A549 (cell line): Measurements from ENCODE around the gene SH3RF2. TPM values are rescaled to one million over a fixed set of nuclear protein-coding genes. Genes with fewer than 3 reads are reported as not detected.

ENCODE experiments used
- ATAC-seq, 2 experiments: fragments of 200-7000 bp in 1 of 2; fragments of >200 bp in 1 of 2; cut with Nextera tagmentation in 1 of 2; cut with Tn5 transposase in 1 of 2; 3 replicates each; pipeline versions ENCODE4 v1.8.0 to v1.9.1; 2018 to 2020; ENCODE audit warnings: mild to moderate bottlenecking in 1 of 2, moderate library complexity in 1 of 2
- CTCF ChIA-PET: fragments of 300-600 bp; sonication (Branson Sonifier 250); formaldehyde crosslinking; extraction: SDS; loops from one replicate; lab custom pipeline; 2021; ENCODE audit warnings: antibody characterized with exemption, inconsistent platforms; lab: Yijun Ruan, JAX
- POLR2A ChIA-PET: fragments of 350-600 bp; formaldehyde crosslinking; extraction: SDS; loops from one replicate; lab custom pipeline; 2021; ENCODE audit warnings: antibody characterized with exemption, inconsistent platforms; lab: Yijun Ruan, JAX
- DNase-seq, 2 experiments: peaks; one replicate each; pipeline versions ENCODE4 v3.0.0 to v3.0.0-alpha.2; 2011 to 2016; ENCODE audit warnings: low read depth in 1 of 2, low spot score in 1 of 2
- FAIRE-seq: peaks from 2 replicates; lab custom pipeline; 2011; peaks lifted over from hg19 to GRCh38; lab: Jason Lieb, UNC
- H3K27ac ChIP-seq, 2 experiments: fragments of >200 bp; sonication (Bioruptor Twin); formaldehyde crosslinking; 3 replicates each; pipeline ENCODE4 v1.5.1; 2016 to 2017
- H3K4me1 ChIP-seq: fragments of >200 bp; sonication (Bioruptor Twin); formaldehyde crosslinking; 3 replicates; pipeline ENCODE4 v1.6.1; 2016
- H3K4me2 ChIP-seq: fragments of >200 bp; sonication (Bioruptor Twin); formaldehyde crosslinking; 3 replicates; pipeline ENCODE4 v1.6.1; 2016
- H3K4me3 ChIP-seq: fragments of >200 bp; sonication (Bioruptor Twin); formaldehyde crosslinking; 3 replicates; pipeline ENCODE4 v1.5.1; 2016
- H3K9me3 ChIP-seq: fragments of >200 bp; sonication (Bioruptor Twin); formaldehyde crosslinking; 3 replicates; pipeline ENCODE4 v1.6.1; 2016
- BCL3 ChIP-seq: fragments of >200 bp; sonication (Bioruptor Twin); formaldehyde crosslinking; IDR thresholded peaks from 3 replicates; pipeline ENCODE4 v1.6.1; 2016
- CBX8 ChIP-seq: fragments of 200-600 bp; sonication (generic); IDR thresholded peaks from 2 replicates; pipeline ENCODE4 v1.6.1; 2016
- CTCF ChIP-seq: fragments of >200 bp; sonication (Bioruptor Twin); formaldehyde crosslinking; IDR thresholded peaks from 3 replicates; pipeline ENCODE4 v1.5.1; 2016
- EHMT2 ChIP-seq: fragments of 200-600 bp; sonication (generic); IDR thresholded peaks from 2 replicates; pipeline ENCODE4 v1.6.1; 2016; ENCODE audit warnings: antibody characterized with exemption, low read depth, mild to moderate bottlenecking, moderate library complexity
- FOSL2 ChIP-seq, 2 experiments: fragments of 450-650 bp in 1 of 2; fragments of >200 bp in 1 of 2; sonication (Bioruptor Twin) in 1 of 2; formaldehyde crosslinking; IDR thresholded peaks; 2 replicates each; pipeline versions ENCODE4 v1.5.0 to v1.6.1; 2016 to 2020; ENCODE audit warnings: mild to moderate bottlenecking in 1 of 2, moderate library complexity in 1 of 2
- GATA3 ChIP-seq: IDR thresholded peaks from 2 replicates; pipeline ENCODE4 v1.6.1; 2012; ENCODE audit warnings: borderline replicate concordance
- HDAC2 ChIP-seq: fragments of 200-600 bp; sonication (generic); IDR thresholded peaks from 2 replicates; pipeline ENCODE4 v1.6.1; 2016
- HEYL ChIP-seq: fragments of 250-450 bp; sonication (Bioruptor Pico); IDR thresholded peaks from 2 replicates; pipeline ENCODE4 v1.8.0; 2021; ENCODE audit warnings: mild to moderate bottlenecking, moderate library complexity
- HMGXB4 ChIP-seq: fragments of 250-450 bp; sonication (Bioruptor Pico); IDR thresholded peaks from 2 replicates; pipeline ENCODE4 v1.5.0; 2021; ENCODE audit warnings: mild to moderate bottlenecking, moderate library complexity, borderline replicate concordance
- HOXA7 ChIP-seq: fragments of 250-450 bp; sonication (Bioruptor Pico); IDR thresholded peaks from 2 replicates; pipeline ENCODE4 v1.5.0; 2020; ENCODE audit warnings: mild to moderate bottlenecking, moderate library complexity
- HOXB13 ChIP-seq: fragments of 250-450 bp; sonication (Bioruptor Pico); IDR thresholded peaks from 2 replicates; pipeline ENCODE4 v1.5.0; 2020; ENCODE audit warnings: low read depth, mild to moderate bottlenecking, moderate library complexity
- HOXB5 ChIP-seq: fragments of 250-450 bp; sonication (Bioruptor Pico); IDR thresholded peaks from 2 replicates; pipeline ENCODE4 v1.5.0; 2020; ENCODE audit warnings: mild to moderate bottlenecking, moderate library complexity
- JUN ChIP-seq, 2 experiments: fragments of >200 bp; sonication (Bioruptor Twin); formaldehyde crosslinking; IDR thresholded peaks; 2 replicates in 1 of 2; 3 replicates in 1 of 2; pipeline ENCODE4 v1.6.1; 2016 to 2017
- KDM1A ChIP-seq: fragments of 200-600 bp; sonication (generic); IDR thresholded peaks from 2 replicates; pipeline ENCODE4 v1.6.1; 2016; ENCODE audit warnings: low read depth, mild to moderate bottlenecking
- KDM5A ChIP-seq: fragments of 200-600 bp; sonication (generic); IDR thresholded peaks from 2 replicates; pipeline ENCODE4 v1.6.1; 2016; ENCODE audit warnings: antibody characterized with exemption, mild to moderate bottlenecking
- MAZ ChIP-seq: fragments of 150-350 bp; IDR thresholded peaks from 2 replicates; pipeline ENCODE4 v1.6.1; 2014; ENCODE audit warnings: antibody characterized with exemption, low read depth, low read length, borderline replicate concordance
- POLR2A ChIP-seq: IDR thresholded peaks from 2 replicates; pipeline ENCODE4 v1.6.1; 2012; ENCODE audit warnings: mild to moderate bottlenecking, low read length
- RARB ChIP-seq: fragments of 250-450 bp; sonication (Bioruptor Pico); IDR thresholded peaks from 2 replicates; pipeline ENCODE4 v1.8.0; 2021; ENCODE audit warnings: mild to moderate bottlenecking, moderate library complexity
- TP53 ChIP-seq: fragments of 250-450 bp; sonication (Bioruptor Pico); IDR thresholded peaks from 2 replicates; pipeline ENCODE4 v1.5.0; 2021; ENCODE audit warnings: mild to moderate bottlenecking, moderate library complexity
- USF2 ChIP-seq: fragments of 450-650 bp; IDR thresholded peaks from 2 replicates; pipeline ENCODE4 v1.6.1; 2014; ENCODE audit warnings: antibody characterized with exemption
- WGBS: methylation state at CpG from one replicate; pipeline ENCODE4 v1.1.6; 2017; ENCODE audit errors: missing lambda C conversion rate; 5-methylcytosine and 5-hydroxymethylcytosine counted together
- polyA plus RNA-seq, 4 experiments: library from polyadenylated mRNA; depleted of rRNA in 3 of 4; stranded (reverse); fragments of >200 nt; fragmentation: RNase III in 1 of 4; extraction: RNeasy Plus Mini Kit Qiagen cat#74134 plus additional on column Dnase treatment in 1 of 4; gene quantifications; 2 replicates in 3 of 4; 3 replicates in 1 of 4; pipeline ENCODE4 v1.2.3, GENCODE V29; 2011 to 2017

Gene SH3RF2
- polyA plus RNA-seq, 2 of the 4 experiments (the other 2 are of a cell fraction): 4.1 to 6.0 TPM

- Histone ChIP-seq H3K4me3 (no peak overlapping the region), H3K27ac (no peak overlapping the region), H3K9me3 (no peaks in the 10 kb centered on the region), H3K4me2 (no peak overlapping the region), H3K4me1 (no peaks in the 10 kb centered on the region)
- no peak for ATAC-seq
- POLR2A ChIA-PET: no interaction called here
- CTCF ChIA-PET: no interaction called here
- WGBS: 97% methylated on average over 4 of the region's 4 CpGs
- no peak for TF ChIP-seq FOSL2 (IDR thresholded peaks at IDR 0.05)
- TF ChIP-seq FOSL2 (CRISPR knock-in tag; IDR thresholded peaks at IDR 0.05): no peak
- no peak for TF ChIP-seq KDM1A
- TF ChIP-seq JUN (IDR thresholded peaks at IDR 0.05): no peak
- TF ChIP-seq HMGXB4 (CRISPR knock-in tag): no peak
- no peak for TF ChIP-seq MAZ
- TF ChIP-seq BCL3: no peak
- TF ChIP-seq HOXA7 (CRISPR knock-in tag): no peak
- TF ChIP-seq HDAC2: no peak
- no peak for TF ChIP-seq CTCF
- no peak for TF ChIP-seq HEYL
- TF ChIP-seq CBX8: no peak
- no peak for TF ChIP-seq RARB
- TF ChIP-seq TP53 (CRISPR knock-in tag): no peak
- TF ChIP-seq GATA3: no peak
- no peak for TF ChIP-seq USF2
- no peak for TF ChIP-seq HOXB13 (CRISPR knock-in tag)
- no peak for FAIRE-seq
- no peak for DNase-seq
Observed at GRCh38 chr5:146084376-146084775, 148.0 kb downstream of the SH3RF2 start.

GRCh38 chr5:146088098-146088497 lies 151.7 kb downstream of the SH3RF2 start:
- DNase-seq (no peak), FAIRE-seq (no peak), ATAC-seq (no peak)
- no peak overlapping the region for H3K27ac ChIP-seq
- H3K4me2 ChIP-seq: no peak overlapping the region
- H3K9me3 ChIP-seq: no peaks in the 10 kb centered on the region
- WGBS: 87% methylated on average over 3 of the region's 3 CpGs
- TF ChIP-seq HOXB5 (no peak), POLR2A (no peak), EHMT2 (no peak), KDM5A (no peak), BCL3 (no peak)
- CTCF ChIA-PET: no interaction called here
- H3K4me1 ChIP-seq: no peaks in the 10 kb centered on the region
- POLR2A ChIA-PET: no interaction called here
- H3K4me3 ChIP-seq: no peak overlapping the region
